Heart left ventricle (tissue), 16 donors: Measurements from ENCODE around the gene PCBP3. TPM values are rescaled to one million over a fixed set of nuclear protein-coding genes. Genes with fewer than 3 reads are reported as not detected.

Experiments
- ATAC-seq, 4 donors: fragments of 200-7000 bp; cut with Tn5 transposase; one replicate each; pipeline ENCODE4 v1.9.1; 2020 to 2022; ENCODE audit warnings: moderate library complexity in 4 of 4, mild to moderate bottlenecking in 3 of 4, moderate number of reproducible peaks in 1 of 4
- DNase-seq, 5 donors: peaks; one replicate each; pipeline ENCODE4 v3.0.0-alpha.2; 2020
- H3K27ac ChIP-seq, 12 donors: fragments of 200-600 bp; sonication (generic) in 4 of 12; one replicate each; pipeline versions ENCODE4 v1.5.0 to v1.8.0; 2016 to 2022; ENCODE audit warnings: mild to moderate bottlenecking in 2 of 12
- H3K27me3 ChIP-seq, 9 donors: fragments of 200-600 bp; sonication (generic) in 2 of 9; one replicate each; pipeline versions ENCODE4 v1.5.1 to v1.8.0; 2016 to 2022; ENCODE audit warnings: mild to moderate bottlenecking in 3 of 9
- H3K36me3 ChIP-seq, 9 donors: fragments of 200-600 bp; sonication (generic) in 2 of 9; one replicate each; pipeline versions ENCODE4 v1.5.0 to v1.8.0; 2018 to 2022; ENCODE audit warnings: mild to moderate bottlenecking in 2 of 9
- H3K4me1 ChIP-seq, 12 donors: fragments of 200-600 bp; sonication (generic) in 4 of 12; one replicate each; pipeline versions ENCODE4 v1.5.0 to v1.8.0; 2016 to 2022; ENCODE audit warnings: mild to moderate bottlenecking in 3 of 12
- H3K4me3 ChIP-seq, 12 donors: fragments of 200-600 bp; sonication (generic) in 4 of 12; one replicate each; pipeline versions ENCODE4 v1.5.0 to v1.8.0; 2017 to 2022; ENCODE audit warnings: mild to moderate bottlenecking in 9 of 12, moderate library complexity in 4 of 12
- H3K9me3 ChIP-seq, 12 donors: fragments of 200-600 bp; sonication (generic) in 4 of 12; one replicate each; pipeline versions ENCODE4 v1.5.0 to v1.8.0; 2016 to 2022; ENCODE audit warnings: mild to moderate bottlenecking in 1 of 12
- CTCF ChIP-seq, 12 donors: fragments of 200-600 bp; sonication (generic) in 4 of 12; IDR thresholded peaks; one replicate each; pipeline versions ENCODE4 v1.5.0 to v1.8.0; 2018 to 2022; ENCODE audit warnings: antibody characterized with exemption in 12 of 12, mild to moderate bottlenecking in 5 of 12
- POLR2A ChIP-seq, 2 donors: fragments of 450-650 bp; IDR thresholded peaks; one replicate each; pipeline ENCODE4 v1.6.1; 2017; ENCODE audit warnings: antibody characterized with exemption in 2 of 2, mild to moderate bottlenecking in 2 of 2, moderate library complexity in 2 of 2
- WGBS, 4 donors: extraction: QIAGEN DNeasy Blood & Tissue Kit in 2 of 4; methylation state at CpG; one replicate each; pipeline versions ENCODE4 v1.1.5 to v1.1.7; 2013 to 2018; 5-methylcytosine and 5-hydroxymethylcytosine counted together
- intact Hi-C, 10 donors: fragments of 100-400 bp; cut with DNase I; formaldehyde crosslinking; loops; one replicate each; pipeline versions ENCODE4 v1.11.1 to v1.14.2; 2022
- polyA plus RNA-seq, 2 donors: library from polyadenylated mRNA; stranded (reverse); fragments of 200-250 nt; gene quantifications; one replicate each; pipeline ENCODE4 v1.2.3, GENCODE V29; 2013
- total RNA-seq, 9 donors: library from RNA; depleted of rRNA in 2 of 9; stranded (reverse); fragments of >200 nt in 2 of 9; fragmentation: NEBNext Ultra II Directional in 3 of 9; extraction: Animal tissue kit (Norgen Biotek cat#: 25700) in 3 of 9; gene quantifications; one replicate each; pipeline versions ENCODE4 v1.1.0 to v1.2.4, GENCODE V29; 2016 to 2023
- donor health status: ischemic (EF 13 %, LVEDD 7.1; RV severe dilation, severe dysfunction).
- donor health status: healthy with polysubstance abuse.
- donor health status: DM: no; HTN: yes; CAD: no.
- donor health status: DM: no; HTN: no; CAD: no.
- donor health status: ischemic (EF 25% LVEDD 6.9; RV normal size, moderate dysfunction).
- donor health status: ischemic (EF 25% LVEDD 5.7; RV mildly dilated, moderate dysfunction).
- donor health status: healthy.
- donor health status: DM: yes; HTN: yes; CAD: no.
- donor health status: ischemic (EF 35%, LVEDD 5.7; RV mildly dilated, moderate dysfunction).
- donor health status: nonischemic (EF 11% LVEDD 7.7; RV severe dilation, severe dysfunction).
- donor health status: DM: yes; HTN: yes; CAD: no.
- donor health status: PGD.
- donor health status: ischemic (EF 29% LVEDD 5.4; RV normal size, mild dysfunction).
- donor health status: nonischemic (EF 23%, LVEDD 6.1; RV moderate dilation, normal function).

Gene PCBP3
- total and polyA plus RNA-seq, 11 donors: 0.72 to 11.4 (median 2.5) TPM; not detected in 1

- intact Hi-C loops: no loop called here
- H3K27ac ChIP-seq: peak overlapping the region in 11 of 12 donors; percentile 24 to 83 (median 63)
- no peak overlapping the region for H3K4me3 ChIP-seq
- DNase-seq (peak in 2 of 5 donors; percentile 53 to 58), ATAC-seq (peak in 3 of 4 donors; percentile 40 to 55 (median 41))
- no peaks in the 10 kb centered on the region for H3K9me3 ChIP-seq
- H3K27me3 ChIP-seq: no peaks in the 10 kb centered on the region
- TF ChIP-seq POLR2A (IDR thresholded peaks at IDR 0.05): no peak
- peak in 5 of 12 donors; percentile 8 to 43 (median 29) for TF ChIP-seq CTCF (IDR thresholded peaks at IDR 0.05)
- H3K4me1 ChIP-seq: peaks cover 0 to 57% (median 34%) of the 10 kb centered on the region in 12 donors
- H3K36me3 ChIP-seq: no peaks in the 10 kb centered on the region
- 38 to 51% (median 45%) methylated on average over 12 of the region's 12 CpGs for WGBS, 4 donors
Observed at GRCh38 chr21:45954261-45954660, 310.7 kb downstream of the PCBP3 start.

- intact Hi-C loops: no loop called here
- H3K36me3 ChIP-seq: no peaks in the 10 kb centered on the region
- no peak for ATAC-seq
- TF ChIP-seq POLR2A (IDR thresholded peaks at IDR 0.05) (no peak), CTCF (IDR thresholded peaks at IDR 0.05) (no peak)
- DNase-seq: no peak
- no peaks in the 10 kb centered on the region for H3K9me3 ChIP-seq
- H3K27ac ChIP-seq: peak overlapping the region in 7 of 12 donors; percentile 60 to 83 (median 68)
- 90 to 96% (median 93%) methylated on average over 6 of the region's 6 CpGs for WGBS, 4 donors
- peaks cover 0 to 62% (median 33%) of the 10 kb centered on the region in 12 donors for H3K4me1 ChIP-seq
- H3K27me3 ChIP-seq: no peaks in the 10 kb centered on the region
- H3K4me3 ChIP-seq: no peak overlapping the region
Observed at GRCh38 chr21:45954921-45955320, 311.4 kb downstream of the PCBP3 start.

DNA sequence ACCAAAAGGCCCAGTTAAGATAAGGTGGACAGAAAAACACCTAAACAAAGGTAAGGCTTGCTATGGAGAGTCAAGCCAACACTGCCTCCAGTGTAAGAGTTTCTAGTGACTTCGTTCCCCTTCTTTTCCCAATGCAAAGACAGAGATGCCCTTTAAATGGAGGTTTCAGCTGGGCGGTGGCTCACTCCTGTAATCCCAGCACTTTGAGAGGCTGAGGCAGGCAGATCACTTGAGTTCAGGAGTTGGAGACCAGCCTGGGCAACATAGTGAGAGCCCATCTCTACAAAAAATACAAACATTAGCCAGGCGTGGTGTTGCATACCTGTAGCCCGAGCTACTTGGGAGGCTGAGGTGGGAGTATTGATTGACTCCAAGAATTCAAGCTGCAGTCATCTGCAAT, 314.0 kb downstream of the PCBP3 start:
- peak overlapping the region in 11 of 12 donors; percentile 51 to 83 (median 70) for H3K27ac ChIP-seq
- TF ChIP-seq CTCF (IDR thresholded peaks at IDR 0.05): no peak
- TF ChIP-seq POLR2A (IDR thresholded peaks at IDR 0.05): no peak
- H3K9me3 ChIP-seq: no peaks in the 10 kb centered on the region
- no peaks in the 10 kb centered on the region for H3K36me3 ChIP-seq
- intact Hi-C loops: no loop called here
- no peaks in the 10 kb centered on the region for H3K27me3 ChIP-seq
- H3K4me1 ChIP-seq: peaks cover 0 to 47% (median 29%) of the 10 kb centered on the region in 12 donors
- 85 to 90% (median 87%) methylated on average over 4 of the region's 4 CpGs for WGBS, 4 donors
- ATAC-seq: no peak
- H3K4me3 ChIP-seq: no peak overlapping the region
- no peak for DNase-seq

DNA sequence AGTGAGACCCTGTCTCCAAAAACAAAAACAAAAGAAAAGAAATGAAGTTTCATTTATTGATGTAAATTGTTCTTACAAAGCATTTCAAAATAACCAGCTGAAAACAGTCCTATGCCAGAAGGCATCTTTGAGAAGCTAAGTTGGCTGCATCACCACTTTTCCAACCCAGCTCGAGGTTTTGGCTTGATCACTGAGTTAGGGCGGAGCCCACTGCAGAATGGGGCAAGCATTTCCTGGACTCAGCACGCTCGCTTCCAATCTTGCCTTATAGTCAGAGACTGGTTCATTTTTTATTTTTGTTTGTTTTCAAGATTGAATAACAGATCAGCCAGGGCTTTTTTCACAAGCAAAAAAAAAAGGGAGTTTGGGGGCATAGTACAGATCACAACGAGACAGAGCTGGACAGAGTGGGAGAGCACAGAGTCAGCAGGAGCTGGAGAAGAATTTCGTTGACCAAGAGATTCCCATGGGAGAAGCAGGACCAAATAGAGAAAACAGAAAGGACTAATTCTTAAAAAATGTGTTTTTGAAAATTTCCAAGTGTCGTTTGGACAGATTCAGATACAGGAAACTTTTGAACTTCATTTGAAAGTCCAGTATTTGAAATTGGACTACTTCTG, 314.6 kb downstream of the PCBP3 start:
- peak overlapping the region in 11 of 12 donors; percentile 51 to 83 (median 70) for H3K27ac ChIP-seq
- WGBS, 4 donors: 34 to 53% (median 43%) methylated on average over 7 of the region's 7 CpGs
- ATAC-seq: peak; percentile 40 to 76 (median 64)
- TF ChIP-seq CTCF (IDR thresholded peaks at IDR 0.05) (no peak), POLR2A (IDR thresholded peaks at IDR 0.05) (no peak)
- no peaks in the 10 kb centered on the region for H3K9me3 ChIP-seq
- H3K4me3 ChIP-seq: peak overlapping the region in 1 of 12 donors; percentile 1
- no peaks in the 10 kb centered on the region for H3K27me3 ChIP-seq
- peaks cover 0 to 46% (median 27%) of the 10 kb centered on the region in 12 donors for H3K4me1 ChIP-seq
- H3K36me3 ChIP-seq: no peaks in the 10 kb centered on the region
- intact Hi-C loops: no loop called here
- DNase-seq: peak in 1 of 5 donors; percentile 69
